Measurements from ENCODE around the gene SLAMF9.

- no peak for TF ChIP-seq CTCF (IDR thresholded peaks at IDR 0.05; ENCODE audit: low read depth, low read length, missing input control)
- TF ChIP-seq TAF1 (conservative IDR thresholded peaks at IDR 0.05): no peak
- no peak for TF ChIP-seq ZBTB33 (IDR thresholded peaks at IDR 0.05)
Measured at GRCh38 chr1:159942632-159943277, 11.3 kb downstream of the SLAMF9 start.

Measured in liver (tissue), 3 donors.